Type B pancreatic cell (in vitro differentiated cells): ENCODE data around the gene UTP18. TPM values are rescaled to one million over a fixed set of nuclear protein-coding genes. Genes with fewer than 3 reads are reported as not detected.

Source experiments
- DNase-seq: peaks from one replicate; pipeline ENCODE4 v3.0.0; 2021; ENCODE audit warnings: mixed read lengths; ENCODE audit not compliant: unreplicated experiment; ENCODE audit errors: extremely low spot score
- H3K27ac Mint-ChIP-seq: 2 replicates; pipeline ENCODE4 v1.8.0; 2021; ENCODE audit warnings: mild to moderate bottlenecking, mixed read lengths
- H3K27me3 Mint-ChIP-seq: 2 replicates; pipeline ENCODE4 v1.8.0; 2021; ENCODE audit warnings: mixed read lengths
- H3K36me3 Mint-ChIP-seq: 2 replicates; pipeline ENCODE4 v1.8.0; 2021; ENCODE audit warnings: mixed read lengths
- H3K4me1 Mint-ChIP-seq: one replicate; pipeline ENCODE4 v1.8.0; 2021; ENCODE audit warnings: mixed read lengths; ENCODE audit not compliant: unreplicated experiment
- H3K4me3 Mint-ChIP-seq: 2 replicates; pipeline ENCODE4 v1.8.0; 2021; ENCODE audit warnings: mild to moderate bottlenecking, mixed read lengths
- H3K9me3 Mint-ChIP-seq: 2 replicates; pipeline ENCODE4 v1.8.0; 2021; ENCODE audit warnings: mixed read lengths
- CTCF ChIP-seq: fragments of 200-600 bp; sonication (generic); conservative IDR thresholded peaks from 2 replicates; pipeline ENCODE4 v1.5.0; 2021; ENCODE audit warnings: antibody characterized with exemption, mild to moderate bottlenecking
- total RNA-seq: library from RNA; stranded (reverse); gene quantifications from 2 replicates; pipeline ENCODE4 v1.2.1, GENCODE V29; 2021; ENCODE audit warnings: low replicate concordance

The UTP18 gene
- total RNA-seq, 1 donor from 2014 or later, result 38.8 TPM

- Mint-ChIP-seq H3K4me3 (no peak overlapping the region), H3K9me3 (no peaks in the 10 kb centered on the region), H3K27me3 (peaks cover 1% of the 10 kb centered on the region), H3K36me3 (no peaks in the 10 kb centered on the region), H3K4me1 (peaks cover 12% of the 10 kb centered on the region), H3K27ac (no peak overlapping the region)
- no peak for DNase-seq
- no peak for TF ChIP-seq CTCF
These were observed 84.2 kb downstream of the UTP18 start for GRCh38 chr17:51344532-51344931.

GRCh38 chr17:51346218-51346982, 86.1 kb downstream of the UTP18 start:
- DNase-seq, result no peak
- Mint-ChIP-seq H3K27me3 (peaks cover 4% of the 10 kb centered on the region), H3K4me3 (no peak overlapping the region), H3K9me3 (no peaks in the 10 kb centered on the region), H3K27ac (peak overlapping the region; percentile 41), H3K4me1 (peaks cover 12% of the 10 kb centered on the region), H3K36me3 (no peaks in the 10 kb centered on the region)
- TF ChIP-seq CTCF, result no peak

Other genes starting within 250 kb of the UTP18 start
- 73.2 and 82.9 TPM in 2 replicates for gene SPAG9, start 139.7 kb upstream of the UTP18 start, total RNA-seq
- gene NME1, start 107.0 kb upstream of the UTP18 start, total RNA-seq, result 143 and 163 TPM in 2 replicates
- gene NME2, start 94.1 kb upstream of the UTP18 start, total RNA-seq, result 481 and 483 TPM in 2 replicates
- gene MBTD1, start 497 bp upstream of the UTP18 start, total RNA-seq, result 24.7 and 35.9 TPM in 2 replicates